ENCODE measurements around the gene SMPX. TPM values are rescaled to one million over a fixed set of nuclear protein-coding genes. Genes with fewer than 3 reads are reported as not detected.

SMPX gene
- total RNA-seq, 6 experiments from 2014 or later = not detected

- Mint-ChIP-seq H3K27me3 (ENCODE audit: insufficient read depth) (no peaks in the 10 kb centered on the region), H3K4me1 (ENCODE audit: low read depth) (no peaks in the 10 kb centered on the region), H3K36me3 (ENCODE audit: low read depth) (no peaks in the 10 kb centered on the region), H3K4me3 (no peak overlapping the region), H3K27ac (no peak overlapping the region), H3K9me3 (peaks cover 5% of the 10 kb centered on the region; the same call in 1 of the 2 replicates)
- no peak for DNase-seq
- no peak for TF ChIP-seq CTCF (IDR thresholded peaks at IDR 0.05)
Observed at GRCh38 chrX:21656587-21657317, 101.2 kb downstream of the SMPX start.

Other genes with a start within 250 kb of the SMPX start
- gene KLHL34, start 99.8 kb downstream of the SMPX start, total RNA-seq (2021; fragmentation: NEBNext Ultra II Directional; extraction: Animal tissue kit (Norgen Biotek cat#: 25700)) = not detected
- 10 to 100 TPM; 31.2 to 39.9 (median 34.0) TPM for gene MBTPS2, start 81.5 kb upstream of the SMPX start, total RNA-seq (2021; fragmentation: NEBNext Ultra II Directional; extraction: Animal tissue kit (Norgen Biotek cat#: 25700))
- gene YY2, start 97.9 kb upstream of the SMPX start, total RNA-seq (2021; fragmentation: NEBNext Ultra II Directional; extraction: Animal tissue kit (Norgen Biotek cat#: 25700)) = 1 to 10 TPM; 2.9 to 3.6 (median 3.3) TPM
- 100 to 1,000 TPM; 141 to 208 (median 196) TPM for gene SMS, start 182.6 kb upstream of the SMPX start, total RNA-seq (2021; fragmentation: NEBNext Ultra II Directional; extraction: Animal tissue kit (Norgen Biotek cat#: 25700))

Measured in HFFc6 (cell line).